Glutamatergic neuron (in vitro differentiated cells): ENCODE data around the gene NXF3. TPM values are rescaled to one million over a fixed set of nuclear protein-coding genes. Genes with fewer than 3 reads are reported as not detected.
"Not testable (repeated sequence)": the region's sequence is repeated elsewhere in the genome, so short reads cannot be mapped to it uniquely, and the experiment has no call there.

Source experiments
- DNase-seq: peaks from one replicate; pipeline ENCODE4 v3.0.0; 2022
- H3K27ac Mint-ChIP-seq: one replicate; pipeline ENCODE4 v1.8.0; 2020; ENCODE audit warnings: mild to moderate bottlenecking, mixed read lengths, inconsistent platforms; ENCODE audit not compliant: unreplicated experiment
- H3K27me3 Mint-ChIP-seq: one replicate; pipeline ENCODE4 v1.8.0; 2020; ENCODE audit warnings: mild to moderate bottlenecking, moderate library complexity, mixed read lengths, inconsistent platforms; ENCODE audit not compliant: unreplicated experiment
- H3K36me3 Mint-ChIP-seq: one replicate; pipeline ENCODE4 v1.8.0; 2020; ENCODE audit warnings: mild to moderate bottlenecking, mixed read lengths, inconsistent platforms; ENCODE audit not compliant: unreplicated experiment
- H3K4me1 Mint-ChIP-seq: one replicate; pipeline ENCODE4 v1.8.0; 2020; ENCODE audit warnings: mild to moderate bottlenecking, low read depth, mixed read lengths, inconsistent platforms; ENCODE audit not compliant: unreplicated experiment
- H3K4me3 Mint-ChIP-seq: one replicate; pipeline ENCODE4 v1.8.0; 2020; ENCODE audit warnings: mild to moderate bottlenecking, mixed read lengths, inconsistent platforms; ENCODE audit not compliant: unreplicated experiment
- H3K9me3 Mint-ChIP-seq: one replicate; pipeline ENCODE4 v1.8.0; 2020; ENCODE audit warnings: mild to moderate bottlenecking, moderate library complexity, mixed read lengths, inconsistent platforms; ENCODE audit not compliant: unreplicated experiment
- total RNA-seq: library from RNA; stranded (reverse); fragmentation: NEBNext Ultra II Directional; extraction: Animal tissue kit (Norgen Biotek cat#: 25700); gene quantifications from one replicate; pipeline ENCODE4 v1.2.1, GENCODE V29; 2021; ENCODE audit not compliant: unreplicated experiment
- TF ChIP-seq, protein P1 (sequence below): fragments of 200-600 bp; sonication (generic); IDR thresholded peaks from one replicate; pipeline ENCODE4 v1.5.0; 2021; ENCODE audit not compliant: partially characterized antibody, unreplicated experiment

The NXF3 gene
- total RNA-seq, 1 donor from 2014 or later: not detected

DNA sequence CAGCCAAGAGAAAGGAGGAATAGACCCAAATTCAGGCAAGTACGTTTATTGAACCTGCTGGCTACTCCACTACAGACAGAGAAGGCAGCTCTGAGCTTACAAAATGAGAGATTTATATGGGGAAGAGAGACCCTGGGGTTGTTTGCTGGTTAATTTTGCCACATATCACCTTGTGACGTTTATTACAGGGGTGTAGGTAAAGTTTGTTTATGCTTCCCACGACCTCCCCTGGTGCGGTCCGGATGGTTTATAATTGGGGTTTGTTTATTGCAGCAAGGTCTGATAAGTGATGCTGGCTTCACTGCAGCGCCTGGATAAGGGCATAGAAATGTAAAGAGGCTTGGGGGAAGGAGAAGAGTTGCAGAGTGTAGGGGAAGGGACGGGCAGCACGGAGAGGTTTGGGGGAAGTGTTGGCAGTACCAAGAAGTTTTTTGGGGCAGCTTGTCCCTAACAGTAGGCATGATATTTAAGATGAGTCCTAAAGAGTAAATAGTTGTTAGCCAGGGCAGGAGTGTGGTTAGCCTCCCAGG lies 41.6 kb downstream of the NXF3 start:
- H3K9me3 Mint-ChIP-seq: no peaks in the 10 kb centered on the region

DNA sequence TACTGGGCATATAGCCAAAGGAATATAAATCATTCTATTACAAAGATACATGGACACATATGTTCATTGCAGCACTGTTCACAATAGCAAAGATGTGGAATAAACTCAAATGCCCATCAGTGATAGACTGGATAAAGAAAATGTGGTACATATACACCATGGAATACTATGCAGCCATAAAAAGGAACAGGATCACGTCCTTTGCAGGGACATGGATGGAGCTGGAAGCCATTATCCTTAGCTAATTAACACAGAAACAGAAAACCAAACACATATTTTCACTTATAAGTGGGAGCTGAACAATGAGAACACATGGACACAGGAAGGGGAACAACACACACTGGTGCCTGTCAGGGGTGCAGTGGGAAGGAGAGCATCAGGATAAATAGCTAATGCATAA lies 59.6 kb downstream of the NXF3 start:
- not testable (repeated sequence) for H3K9me3 Mint-ChIP-seq, H3K27me3 Mint-ChIP-seq, H3K36me3 Mint-ChIP-seq, H3K4me1 Mint-ChIP-seq, H3K4me3 Mint-ChIP-seq, H3K27ac Mint-ChIP-seq, DNase-seq

More for the DNA sequence above, 41.6 kb downstream of the NXF3 start:
- Mint-ChIP-seq H3K36me3 (peaks cover 5% of the 10 kb centered on the region), H3K4me3 (no peak overlapping the region), H3K27me3 (no peaks in the 10 kb centered on the region), H3K4me1 (no peaks in the 10 kb centered on the region), H3K27ac (no peak overlapping the region)
- no peak for DNase-seq
- TF ChIP-seq, protein P1, sequence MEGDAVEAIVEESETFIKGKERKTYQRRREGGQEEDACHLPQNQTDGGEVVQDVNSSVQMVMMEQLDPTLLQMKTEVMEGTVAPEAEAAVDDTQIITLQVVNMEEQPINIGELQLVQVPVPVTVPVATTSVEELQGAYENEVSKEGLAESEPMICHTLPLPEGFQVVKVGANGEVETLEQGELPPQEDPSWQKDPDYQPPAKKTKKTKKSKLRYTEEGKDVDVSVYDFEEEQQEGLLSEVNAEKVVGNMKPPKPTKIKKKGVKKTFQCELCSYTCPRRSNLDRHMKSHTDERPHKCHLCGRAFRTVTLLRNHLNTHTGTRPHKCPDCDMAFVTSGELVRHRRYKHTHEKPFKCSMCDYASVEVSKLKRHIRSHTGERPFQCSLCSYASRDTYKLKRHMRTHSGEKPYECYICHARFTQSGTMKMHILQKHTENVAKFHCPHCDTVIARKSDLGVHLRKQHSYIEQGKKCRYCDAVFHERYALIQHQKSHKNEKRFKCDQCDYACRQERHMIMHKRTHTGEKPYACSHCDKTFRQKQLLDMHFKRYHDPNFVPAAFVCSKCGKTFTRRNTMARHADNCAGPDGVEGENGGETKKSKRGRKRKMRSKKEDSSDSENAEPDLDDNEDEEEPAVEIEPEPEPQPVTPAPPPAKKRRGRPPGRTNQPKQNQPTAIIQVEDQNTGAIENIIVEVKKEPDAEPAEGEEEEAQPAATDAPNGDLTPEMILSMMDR: no peak

Other genes starting within 250 kb of the NXF3 start
- gene RAB40AL, start 155.9 kb downstream of the NXF3 start, total RNA-seq: 1.8 TPM
- 140 TPM for gene BEX1, start 29.0 kb downstream of the NXF3 start, total RNA-seq
- gene BEX4, start 122.0 kb upstream of the NXF3 start, total RNA-seq: 82.5 TPM
- 48.6 TPM for gene TCEAL8, start 162.0 kb upstream of the NXF3 start, total RNA-seq
- gene TCEAL5, start 183.6 kb upstream of the NXF3 start, total RNA-seq: 8.7 TPM
- 150 TPM for gene BEX2, start 217.8 kb upstream of the NXF3 start, total RNA-seq
- gene TCEAL7, start 237.1 kb upstream of the NXF3 start, total RNA-seq: 67.2 TPM